ENCODE measurements around the gene MICAL2. TPM values are rescaled to one million over a fixed set of nuclear protein-coding genes. Genes with fewer than 3 reads are reported as not detected.

The MICAL2 gene
- total RNA-seq, 1 experiment from 2014 or later: 247 TPM

- H3K27me3 Mint-ChIP-seq (ENCODE audit: insufficient read depth, unreplicated experiment): no peaks in the 10 kb centered on the region
- no peak overlapping the region for H3K4me3 Mint-ChIP-seq (ENCODE audit: unreplicated experiment)
- H3K36me3 ChIP-seq (ENCODE audit: control insufficient read depth, insufficient read depth, low read length): no peaks in the 10 kb centered on the region; the same call in 1 of the 2 replicates
- ChIA-PET POLR2A (no interaction called here), CTCF (no interaction called here)
- H3K9me3 Mint-ChIP-seq (ENCODE audit: unreplicated experiment): no peaks in the 10 kb centered on the region
- no peak for TF ChIP-seq CTCF (IDR thresholded peaks at IDR 0.05; ENCODE audit: insufficient read depth in 1 of 2, low read depth in 1 of 2, low read length in 1 of 2, severe bottlenecking in 1 of 2, unreplicated experiment in 1 of 2)
- no peaks in the 10 kb centered on the region for H3K27me3 ChIP-seq (replicated peaks; ENCODE audit: control insufficient read depth, insufficient read depth, low read length)
- intact Hi-C loops (cut with micrococcal nuclease; ENCODE audit: unreplicated experiment): no loop called here
- no peaks in the 10 kb centered on the region for H3K9me3 ChIP-seq
- H3K4me1 ChIP-seq: peaks cover 35% of the 10 kb centered on the region
- H3K4me3 ChIP-seq (ENCODE audit: low read depth, low read length): no peak overlapping the region
- peaks cover 46% of the 10 kb centered on the region for H3K4me1 Mint-ChIP-seq (ENCODE audit: low read depth, unreplicated experiment)
- peak overlapping the region; percentile 27 for H3K27ac Mint-ChIP-seq (ENCODE audit: unreplicated experiment)
- H3K36me3 Mint-ChIP-seq (ENCODE audit: insufficient read depth, unreplicated experiment): peaks cover 65% of the 10 kb centered on the region
- no peak for DNase-seq
- BruUV-seq (replicated peaks): no TSS peak
These were observed 78.3 kb downstream of the MICAL2 start for GRCh38 chr11:12188548-12189317.

- Mint-ChIP-seq H3K27me3 (ENCODE audit: insufficient read depth, unreplicated experiment) (no peaks in the 10 kb centered on the region), H3K27ac (ENCODE audit: unreplicated experiment) (peak overlapping the region; percentile 27), H3K4me3 (ENCODE audit: unreplicated experiment) (no peak overlapping the region), H3K36me3 (ENCODE audit: insufficient read depth, unreplicated experiment) (peaks cover 65% of the 10 kb centered on the region), H3K4me1 (ENCODE audit: low read depth, unreplicated experiment) (peaks cover 56% of the 10 kb centered on the region), H3K9me3 (ENCODE audit: unreplicated experiment) (no peaks in the 10 kb centered on the region)
- ChIA-PET POLR2A (no interaction called here), CTCF (no interaction called here)
- no peak for DNase-seq
- no peaks in the 10 kb centered on the region for H3K27me3 ChIP-seq (replicated peaks; ENCODE audit: control insufficient read depth, insufficient read depth, low read length)
- intact Hi-C loops (cut with micrococcal nuclease; ENCODE audit: unreplicated experiment): no loop called here
- H3K9me3 ChIP-seq: no peaks in the 10 kb centered on the region
- TF ChIP-seq CTCF (IDR thresholded peaks at IDR 0.05; ENCODE audit: insufficient read depth in 1 of 2, low read depth in 1 of 2, low read length in 1 of 2, severe bottlenecking in 1 of 2, unreplicated experiment in 1 of 2): no peak
- H3K4me3 ChIP-seq (ENCODE audit: low read depth, low read length): no peak overlapping the region
- no peaks in the 10 kb centered on the region; the same call in 1 of the 2 replicates for H3K36me3 ChIP-seq (ENCODE audit: control insufficient read depth, insufficient read depth, low read length)
- peaks cover 30% of the 10 kb centered on the region for H3K4me1 ChIP-seq
- no TSS peak for BruUV-seq (replicated peaks)
These were observed 79.3 kb downstream of the MICAL2 start for GRCh38 chr11:12189543-12190235.

DNA sequence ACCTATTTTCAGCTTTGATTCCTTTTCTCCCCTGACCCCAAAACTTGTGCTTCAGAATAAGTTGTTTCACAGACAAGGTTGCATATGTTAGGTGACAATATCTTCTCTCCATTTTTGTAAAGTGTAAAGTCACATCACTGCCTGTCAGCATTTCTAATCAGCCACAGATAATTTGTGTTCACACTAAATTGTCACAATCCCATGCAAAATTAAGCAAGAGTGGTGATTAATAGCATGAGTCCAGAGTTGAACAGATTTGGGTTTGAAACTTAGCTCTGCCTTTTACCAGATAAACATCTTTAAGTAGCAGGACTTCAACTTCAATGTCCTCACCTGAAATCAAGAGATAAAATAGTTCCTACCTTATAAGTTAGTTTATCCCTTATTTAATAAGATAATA is 80.1 kb downstream of the MICAL2 start:
- H3K9me3 ChIP-seq: no peaks in the 10 kb centered on the region
- ChIA-PET CTCF (no interaction called here), POLR2A (no interaction called here)
- no peaks in the 10 kb centered on the region for H3K27me3 Mint-ChIP-seq (ENCODE audit: insufficient read depth, unreplicated experiment)
- no peaks in the 10 kb centered on the region for H3K9me3 Mint-ChIP-seq (ENCODE audit: unreplicated experiment)
- DNase-seq: no peak
- no peak overlapping the region for H3K4me3 Mint-ChIP-seq (ENCODE audit: unreplicated experiment)
- intact Hi-C loops (cut with micrococcal nuclease; ENCODE audit: unreplicated experiment): no loop called here
- no peaks in the 10 kb centered on the region for H3K27me3 ChIP-seq (replicated peaks; ENCODE audit: control insufficient read depth, insufficient read depth, low read length)
- peaks cover 60% of the 10 kb centered on the region for H3K36me3 Mint-ChIP-seq (ENCODE audit: insufficient read depth, unreplicated experiment)
- no TSS peak for BruUV-seq (replicated peaks)
- no peak for TF ChIP-seq CTCF (IDR thresholded peaks at IDR 0.05; ENCODE audit: insufficient read depth in 1 of 2, low read depth in 1 of 2, low read length in 1 of 2, severe bottlenecking in 1 of 2, unreplicated experiment in 1 of 2)
- H3K4me3 ChIP-seq (ENCODE audit: low read depth, low read length): no peak overlapping the region
- no peak overlapping the region for H3K27ac Mint-ChIP-seq (ENCODE audit: unreplicated experiment)
- peaks cover 31% of the 10 kb centered on the region for H3K4me1 ChIP-seq
- H3K36me3 ChIP-seq (ENCODE audit: control insufficient read depth, insufficient read depth, low read length): no peaks in the 10 kb centered on the region; the same call in 1 of the 2 replicates
- peaks cover 58% of the 10 kb centered on the region for H3K4me1 Mint-ChIP-seq (ENCODE audit: low read depth, unreplicated experiment)

All from Caco-2 (cell line).